Measurements from ENCODE around the gene ABCF2. TPM values are rescaled to one million over a fixed set of nuclear protein-coding genes. Genes with fewer than 3 reads are reported as not detected.

Gene ABCF2
- total and polyA plus RNA-seq, 2 of the 13 experiments (the other 11 are each of a cell fraction or from before 2014, with no cell fraction given): 16.3 to 42.5 TPM

- TF ChIP-seq ZNF564 (CRISPR knock-in tag; IDR thresholded peaks at IDR 0.05) (no peak), TCF7L2 (IDR thresholded peaks at IDR 0.05; ENCODE audit: low read depth, low read length) (no peak), ZSCAN29 (CRISPR knock-in tag; conservative IDR thresholded peaks at IDR 0.05) (no peak), BCL3 (CRISPR knock-in tag; IDR thresholded peaks at IDR 0.05) (no peak), ZNF234 (CRISPR knock-in tag; conservative IDR thresholded peaks at IDR 0.05) (no peak), ZNF296 (CRISPR knock-in tag; conservative IDR thresholded peaks at IDR 0.05) (no peak), ZNF672 (CRISPR knock-in tag; IDR thresholded peaks at IDR 0.05) (no peak), ZNF350 (CRISPR knock-in tag; IDR thresholded peaks at IDR 0.05; ENCODE audit: borderline replicate concordance, low read depth) (no peak), ISX (CRISPR knock-in tag; conservative IDR thresholded peaks at IDR 0.05) (no peak), CEBPZ (IDR thresholded peaks at IDR 0.05; ENCODE audit: low read length) (no peak), SRSF9 (IDR thresholded peaks at IDR 0.05; ENCODE audit: borderline replicate concordance, insufficient read depth, low read depth, low read length, poor library complexity, severe bottlenecking) (no peak), HMG20B (CRISPR knock-in tag; conservative IDR thresholded peaks at IDR 0.05) (no peak), ZNF678 (CRISPR knock-in tag; IDR thresholded peaks at IDR 0.05) (no peak), ASH2L (IDR thresholded peaks at IDR 0.05; ENCODE audit: insufficient read length, low read depth, low read length) (peak; percentile 41), ZNF530 (CRISPR knock-in tag; IDR thresholded peaks at IDR 0.05; ENCODE audit: low read depth) (no peak), ZBTB44 (CRISPR knock-in tag; IDR thresholded peaks at IDR 0.05) (no peak), ZNF414 (CRISPR knock-in tag; IDR thresholded peaks at IDR 0.05) (no peak), NCOA2 (CRISPR knock-in tag; IDR thresholded peaks at IDR 0.05) (no peak), ARHGAP35 (CRISPR knock-in tag; IDR thresholded peaks at IDR 0.05; ENCODE audit: borderline replicate concordance) (no peak), ZNF18 (CRISPR knock-in tag; IDR thresholded peaks at IDR 0.05; ENCODE audit: insufficient replicate concordance) (no peak), CEBPB (IDR thresholded peaks at IDR 0.05; ENCODE audit: borderline replicate concordance, low read depth, low read length) (no peak)
Measured at GRCh38 chr7:151232091-151232916, 5.3 kb upstream of the ABCF2 start, which contains the start of gene CHPF2 (continued).
